Eye (tissue), 1 donor: ENCODE data around the gene PAQR8.
A peak's percentile ranks its signal among the peaks of the same experiment; 100 is the strongest.

Experiments used
- DNase-seq: peaks from one replicate; pipeline ENCODE4 v3.0.0-alpha.2; 2015

Gene PAQR8

GRCh38 chr6:52351879-52352238 lies 10.1 kb upstream of the PAQR8 start:
- DNase-seq: no peak

DNA sequence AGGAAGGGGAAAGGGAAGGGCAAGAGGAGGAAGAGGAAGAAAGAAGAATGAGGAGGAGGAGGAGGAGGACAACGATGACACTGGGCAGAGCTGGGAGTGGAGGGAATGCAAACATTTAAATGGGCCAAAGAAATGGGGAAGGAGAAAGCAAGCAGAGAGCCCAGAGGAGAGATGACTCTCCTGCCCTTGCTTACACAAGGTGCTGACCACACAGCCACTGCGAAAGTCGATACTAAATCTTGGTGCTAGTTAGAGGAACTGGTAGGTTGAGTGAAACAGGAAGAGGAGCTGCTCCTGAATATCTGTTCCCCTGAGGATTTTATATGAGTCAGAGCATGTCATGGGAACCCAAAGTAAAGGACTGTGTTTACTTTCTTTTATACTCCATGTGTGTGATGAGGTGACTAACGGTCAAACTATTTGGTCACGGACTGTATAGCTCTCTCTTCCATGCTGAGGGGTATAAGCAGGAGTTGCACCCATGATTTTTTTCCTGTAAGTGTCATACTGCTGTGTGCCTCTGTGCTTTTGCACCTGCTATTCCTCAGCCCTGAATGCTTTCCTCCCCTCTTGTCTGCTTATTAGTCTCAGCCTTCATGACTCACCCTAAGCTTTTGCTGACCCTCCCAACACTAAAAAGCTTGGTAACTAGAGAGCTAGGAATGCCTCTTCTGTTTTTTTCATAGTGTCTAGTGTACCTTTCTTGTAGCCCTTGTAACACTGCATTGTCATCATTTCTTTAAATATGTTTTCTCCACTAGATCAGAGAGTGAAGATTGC lies 9.5 kb upstream of the PAQR8 start:
- DNase-seq: peak; percentile 30

GRCh38 chr6:52356017-52356416 lies 5.9 kb upstream of the PAQR8 start:
- no peak for DNase-seq

DNA sequence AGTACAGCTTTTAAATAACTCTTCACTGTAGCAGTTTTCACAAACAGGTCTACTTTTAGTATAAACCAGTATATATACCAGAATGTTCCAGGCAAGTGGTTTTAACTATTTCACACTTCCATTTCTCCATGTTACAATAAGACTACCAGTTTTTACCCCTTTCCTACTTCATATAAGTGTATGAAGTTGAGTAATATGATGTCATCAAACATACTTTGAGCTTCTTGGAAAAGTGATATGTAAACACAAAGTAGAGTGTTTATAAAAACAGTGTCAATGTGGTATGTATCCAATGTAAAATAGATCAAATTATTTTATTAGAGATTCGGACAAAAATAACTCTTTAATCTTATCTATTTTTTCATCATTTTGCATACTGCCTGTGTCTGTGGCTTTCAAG lies 2.5 kb upstream of the PAQR8 start:
- no peak for DNase-seq

- no peak for DNase-seq
Measured at GRCh38 chr6:52360028-52360427, 1.9 kb upstream of the PAQR8 start.

DNA sequence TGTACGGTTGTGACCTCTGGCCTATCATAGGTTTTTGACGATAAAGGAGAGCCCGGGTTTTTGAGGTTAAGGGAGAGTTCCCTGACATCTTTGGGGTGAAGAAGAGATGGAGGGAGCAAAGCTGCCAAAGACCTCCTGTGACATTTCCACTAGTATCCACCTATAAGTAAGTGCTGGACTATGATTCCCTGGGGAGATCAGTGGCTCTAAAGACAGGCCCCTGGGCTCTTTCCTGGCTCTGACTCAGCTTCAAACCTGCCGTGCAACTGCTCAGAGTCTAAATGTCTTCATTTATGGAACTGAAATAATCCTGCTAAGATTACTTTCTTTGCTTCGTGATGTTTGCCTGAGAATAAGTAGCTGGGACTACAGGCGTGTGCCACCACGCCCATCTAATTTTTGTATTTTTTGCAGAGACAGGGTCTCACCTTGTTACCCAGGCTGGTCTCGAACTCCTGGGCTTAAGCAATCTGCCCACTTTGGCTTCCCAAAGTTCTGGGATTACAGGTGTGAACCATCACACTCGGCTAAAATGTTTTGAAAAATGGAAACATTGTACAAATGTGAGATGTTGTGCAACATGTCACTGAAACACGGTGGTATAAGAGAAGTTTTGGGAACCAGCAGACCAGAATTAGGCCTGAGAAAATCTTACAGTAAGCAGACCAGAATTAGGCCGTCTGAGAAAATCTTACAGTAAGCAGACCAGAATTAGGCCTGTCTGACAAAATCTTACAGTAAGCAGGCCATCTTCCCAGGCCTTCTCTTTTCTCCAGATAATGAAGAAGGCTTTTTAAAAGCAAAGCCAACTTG lies 1.1 kb upstream of the PAQR8 start:
- no peak for DNase-seq

DNA sequence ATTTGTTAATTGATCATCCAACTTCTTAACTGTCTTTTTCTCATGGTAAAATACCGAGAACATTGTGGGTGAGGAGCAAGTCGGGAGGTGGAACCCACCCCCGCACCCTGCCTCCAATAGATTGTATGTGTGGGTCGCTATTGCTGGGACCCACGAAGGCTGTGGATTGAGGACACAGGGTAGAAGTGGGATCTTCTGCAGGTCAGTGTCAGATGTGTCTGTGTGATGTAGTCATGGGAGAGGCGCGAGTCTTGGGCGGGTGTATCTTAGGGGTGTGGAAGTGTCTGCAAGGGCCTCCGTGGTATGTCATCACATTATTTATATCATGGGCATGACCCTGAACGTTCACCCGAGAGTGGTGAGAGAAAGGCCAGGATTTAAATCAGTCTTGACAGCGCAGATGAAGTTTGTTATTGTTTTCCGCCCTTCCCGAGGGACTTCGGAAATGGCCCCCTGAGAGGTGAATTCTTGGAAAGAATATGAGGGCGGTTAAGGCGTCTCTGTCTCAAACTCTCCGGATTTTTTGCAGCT lies 472 bp upstream of the PAQR8 start:
- DNase-seq: no peak

DNA sequence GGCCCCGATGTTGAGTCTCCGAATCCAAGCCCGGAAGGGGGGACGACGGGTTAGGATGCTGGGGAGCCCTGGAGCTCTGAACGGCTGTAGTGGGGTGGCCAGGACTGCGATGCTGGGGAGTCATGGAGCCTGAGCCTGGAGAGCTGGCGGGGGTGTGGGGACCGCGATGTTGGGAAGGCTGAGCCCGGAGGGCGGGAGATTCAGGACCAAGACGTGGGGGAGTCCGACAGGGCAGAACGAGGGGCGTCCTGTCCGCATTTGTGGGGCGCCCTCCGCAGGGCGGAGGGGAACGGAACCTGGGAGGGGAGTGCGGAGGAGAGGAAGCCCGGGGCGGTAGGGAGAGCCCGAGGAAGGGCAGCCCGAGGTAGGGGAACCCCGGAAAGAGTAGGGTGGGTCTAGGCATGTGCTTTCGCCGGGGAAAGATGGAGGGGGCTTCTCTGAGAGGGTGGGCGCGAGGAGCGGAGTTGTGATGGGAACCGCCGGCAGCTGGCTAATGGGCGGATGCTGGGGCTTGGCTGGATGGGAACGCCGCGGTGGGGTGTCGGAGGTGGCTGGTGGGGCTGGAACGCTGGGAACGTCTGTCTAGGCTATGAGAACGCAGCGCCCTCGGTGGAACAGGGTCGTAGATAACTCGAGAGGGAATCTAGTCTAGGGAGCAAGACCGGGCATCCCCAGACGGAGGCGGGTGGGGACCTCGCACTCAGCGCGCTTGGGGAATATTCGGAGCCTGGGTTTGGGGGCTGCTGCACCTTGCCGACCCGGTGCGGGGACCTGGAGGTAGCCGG lies 684 bp downstream of the PAQR8 start:
- peak; percentile 81 for DNase-seq

DNA sequence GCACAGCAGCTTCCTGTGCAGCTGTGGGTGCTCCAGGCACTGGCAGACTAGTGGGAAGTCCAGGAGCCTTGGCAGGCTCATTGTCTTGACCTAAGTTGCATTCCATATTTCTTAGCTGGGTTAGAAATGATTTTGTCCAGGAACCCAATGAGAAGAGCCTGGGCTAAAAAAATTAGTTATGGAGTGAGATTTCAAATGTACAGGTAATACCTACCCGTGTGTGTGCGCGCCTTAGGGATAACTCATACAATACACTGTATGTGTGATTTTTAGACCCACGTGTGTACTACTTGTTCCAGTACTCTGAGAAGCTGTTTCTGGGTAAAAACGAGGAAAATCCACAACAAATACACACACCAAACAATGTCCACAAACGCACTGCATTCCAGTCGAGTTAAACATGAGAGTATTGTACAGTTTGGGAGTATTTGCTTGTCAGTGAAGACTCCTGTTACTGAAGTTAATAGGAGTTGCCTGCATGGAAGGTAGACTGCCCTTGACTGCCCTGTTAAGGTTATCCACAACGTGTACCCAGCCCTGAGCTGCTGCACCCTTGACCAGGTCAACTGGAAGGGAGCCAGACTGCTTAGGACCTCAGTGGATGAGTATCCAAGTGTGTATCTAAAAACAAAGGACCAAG lies 1.4 kb downstream of the PAQR8 start:
- no peak for DNase-seq

DNA sequence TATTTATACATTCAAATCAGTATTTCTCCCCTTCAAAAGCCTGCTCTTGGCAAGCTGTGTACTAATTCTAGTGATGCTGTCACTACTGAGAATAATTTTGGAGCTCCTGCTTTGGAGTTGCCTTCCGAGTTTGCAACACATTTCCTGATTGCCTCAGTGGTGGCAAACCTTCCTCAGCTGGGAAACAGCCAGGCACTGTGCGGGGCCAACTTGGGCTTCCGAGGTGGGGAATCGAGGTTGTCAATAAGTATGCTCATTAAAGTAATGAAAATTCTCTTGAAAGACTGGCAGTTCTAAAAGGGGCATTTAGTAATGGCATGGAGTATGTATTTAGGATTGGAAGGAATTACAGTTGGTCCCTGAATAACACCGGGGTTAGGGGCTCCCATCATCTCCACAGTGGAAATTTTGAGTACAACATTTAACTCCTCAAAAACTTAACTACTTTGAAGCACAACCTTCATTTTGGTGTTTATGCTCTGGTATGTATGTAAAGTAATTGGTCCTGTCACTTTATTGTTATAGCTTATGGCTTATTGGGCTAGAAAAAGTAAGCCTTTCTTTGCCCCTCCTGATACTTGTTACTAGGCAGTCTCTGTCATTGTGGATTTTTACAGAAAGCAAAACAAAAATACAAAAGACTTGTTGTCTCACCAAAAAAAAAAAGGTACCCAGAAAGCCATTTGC lies 2.7 kb downstream of the PAQR8 start:
- DNase-seq: no peak

- no peak for DNase-seq
Measured at GRCh38 chr6:52365317-52365716, 3.4 kb downstream of the PAQR8 start.

DNA sequence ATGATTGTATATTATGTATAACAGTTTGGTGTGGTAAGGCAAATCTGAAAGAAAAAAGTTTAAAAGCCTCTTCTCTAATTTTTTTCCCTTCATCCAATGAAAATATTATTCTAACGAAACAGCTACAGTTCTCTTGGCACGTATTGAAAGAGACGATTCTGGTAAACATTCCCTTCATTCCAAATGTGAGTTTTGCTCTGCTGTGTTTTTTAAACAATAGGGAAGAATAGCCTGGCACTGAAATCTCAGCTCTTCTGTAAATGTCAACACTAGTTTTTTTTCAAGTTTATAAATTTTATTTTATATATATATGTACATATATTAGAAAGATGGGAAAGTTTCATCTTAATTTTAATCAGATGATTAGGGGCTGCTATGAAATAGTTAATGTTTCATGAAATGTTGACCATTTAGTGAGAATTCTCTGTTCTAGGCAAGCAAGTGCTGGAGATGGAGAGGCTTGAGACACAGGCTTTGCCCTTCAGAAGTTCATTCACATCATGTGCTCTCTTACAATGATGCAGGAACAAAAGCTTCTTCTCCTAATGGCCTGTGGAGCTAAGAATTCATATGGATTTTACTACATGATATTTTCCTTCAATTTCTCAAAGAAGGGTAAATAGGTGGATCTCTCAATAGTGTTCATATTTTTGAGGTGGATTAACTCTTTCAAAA lies 4.1 kb downstream of the PAQR8 start:
- DNase-seq: no peak

DNA sequence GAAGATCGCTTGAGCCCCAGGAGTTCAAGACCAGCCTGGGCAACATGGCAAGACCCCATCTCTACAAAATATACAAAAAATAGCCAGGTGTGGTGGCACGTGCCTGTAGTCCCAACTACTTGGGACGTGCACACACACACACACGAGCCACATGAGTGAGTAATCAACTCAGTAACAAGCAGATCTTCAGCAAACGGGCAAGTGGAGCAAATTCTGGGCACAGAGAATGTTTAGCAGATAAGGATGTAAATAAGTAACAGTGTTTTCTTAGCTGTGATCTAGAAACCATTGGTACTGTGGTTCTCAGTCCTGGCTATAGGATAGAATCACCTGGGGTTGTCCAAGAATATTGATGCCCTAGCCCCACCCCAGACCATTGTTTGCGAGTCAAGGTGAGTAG lies 6.1 kb downstream of the PAQR8 start:
- DNase-seq: no peak

GRCh38 chr6:52369234-52369633 lies 7.3 kb downstream of the PAQR8 start:
- no peak for DNase-seq

DNA sequence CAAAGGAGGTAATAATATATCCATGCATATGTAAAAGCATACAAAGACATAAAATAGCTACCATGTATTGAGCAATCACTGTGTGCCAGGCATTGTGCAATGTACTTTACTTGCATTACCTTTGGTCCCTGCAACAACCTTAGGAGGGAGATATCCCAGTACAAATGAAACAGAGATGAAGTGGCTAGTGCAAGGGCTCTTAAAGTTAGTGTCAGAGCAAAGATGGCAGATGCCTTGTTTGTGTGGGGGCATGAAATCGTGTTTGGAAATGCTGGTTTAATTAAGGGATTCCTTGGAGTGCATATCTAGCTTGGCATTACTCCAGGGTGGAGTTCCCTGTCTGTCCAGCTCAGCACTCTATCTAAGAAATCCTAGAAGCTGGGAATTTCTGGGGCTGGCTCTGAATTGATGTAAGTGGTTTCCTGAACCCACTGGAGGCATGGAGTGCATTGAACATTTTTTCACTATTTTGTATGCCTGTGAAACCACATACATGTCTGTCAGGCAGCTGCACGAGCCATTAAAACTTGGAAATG lies 9.8 kb downstream of the PAQR8 start:
- no peak for DNase-seq

DNA sequence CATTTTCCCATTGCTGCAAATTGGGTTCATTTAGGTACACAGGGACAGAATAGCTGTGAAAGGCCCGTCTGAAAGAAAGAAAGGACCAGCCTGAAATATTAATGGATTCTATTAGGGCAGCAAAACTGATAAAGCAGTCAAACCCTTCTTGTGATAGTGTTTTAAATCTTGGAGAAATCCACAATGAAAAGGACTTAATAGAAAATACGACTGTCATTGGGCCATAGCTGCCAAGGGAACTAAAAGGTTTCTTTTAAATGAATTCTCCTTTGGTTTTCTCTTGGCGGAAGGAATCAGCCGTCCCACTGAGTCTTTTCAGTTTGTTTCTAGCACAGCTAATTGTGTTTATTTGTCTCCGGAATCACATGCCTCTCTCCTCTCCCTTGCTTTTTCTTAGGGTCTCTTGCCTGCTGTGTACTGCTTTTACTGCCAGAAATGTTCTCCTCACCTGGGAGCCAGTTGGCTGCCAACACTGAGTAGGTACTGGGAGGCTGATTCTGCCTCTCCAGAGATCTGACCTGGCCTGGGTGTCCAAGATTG lies 11.3 kb downstream of the PAQR8 start:
- DNase-seq: no peak

DNA sequence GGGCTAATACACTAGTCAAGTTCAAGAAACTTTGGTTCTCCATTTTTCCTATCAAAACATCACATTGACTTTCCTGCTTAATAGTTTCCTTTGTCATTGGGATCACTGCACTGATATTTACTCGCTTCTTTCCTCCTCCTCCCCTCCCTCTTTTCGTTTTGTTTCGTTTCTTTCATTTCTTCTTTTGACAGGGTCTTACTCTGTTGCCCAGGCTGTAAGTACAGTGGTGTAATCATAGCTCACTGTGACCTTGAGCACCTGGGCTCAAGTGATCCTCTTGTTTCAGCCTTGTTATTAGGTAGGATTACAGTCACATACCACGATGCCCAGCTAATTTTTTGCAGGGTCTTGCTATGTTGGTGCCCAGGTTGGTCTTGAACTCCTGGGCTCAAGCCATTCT lies 12.3 kb downstream of the PAQR8 start:
- DNase-seq: no peak

GRCh38 chr6:52375780-52376556 lies 14.0 kb downstream of the PAQR8 start:
- DNase-seq: no peak

DNA sequence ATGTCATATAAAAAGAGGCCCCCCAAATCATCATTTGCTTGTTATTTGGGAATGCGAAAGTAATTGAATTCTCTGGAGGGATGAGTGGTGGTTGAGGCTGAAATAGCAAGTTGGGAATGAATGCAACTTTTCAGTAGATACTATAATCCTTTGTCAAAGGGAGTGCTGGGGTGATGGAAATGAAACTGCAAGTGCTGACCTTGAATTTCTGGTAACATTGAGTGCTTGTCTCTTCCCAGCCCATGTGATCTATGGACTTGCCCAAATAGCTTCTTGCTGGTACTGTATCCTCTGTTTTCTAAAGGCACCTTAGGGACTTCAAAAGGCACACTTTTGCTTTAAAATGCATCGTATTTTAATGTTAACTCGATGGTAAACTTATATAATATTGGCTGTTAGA lies 14.8 kb downstream of the PAQR8 start:
- no peak for DNase-seq

GRCh38 chr6:52377538-52378221 lies 15.7 kb downstream of the PAQR8 start:
- no peak for DNase-seq
